ENCODE results near the gene ZNF787. TPM values are rescaled to one million over a fixed set of nuclear protein-coding genes. Genes with fewer than 3 reads are reported as not detected.

ZNF787 gene
- total and polyA plus RNA-seq, 2 of the 8 experiments (the other 6 are each of a cell fraction or from before 2014, with no cell fraction given), result 19.7 to 56.0 TPM

GRCh38 chr19:56117376-56117884, 3.7 kb downstream of the ZNF787 start (continued):
- no peak for TF ChIP-seq CHD7 (IDR thresholded peaks at IDR 0.05; ENCODE audit: insufficient replicate concordance, low read length)
- TF ChIP-seq MAX (IDR thresholded peaks at IDR 0.05), result no peak
- TF ChIP-seq JUND (IDR thresholded peaks at IDR 0.05; ENCODE audit: low read length), result no peak
- TF ChIP-seq ATF3 (IDR thresholded peaks at IDR 0.05; ENCODE audit: insufficient read depth, low read depth, low read length), result no peak
- no peak for TF ChIP-seq EP300 (IDR thresholded peaks at IDR 0.05; ENCODE audit: borderline replicate concordance in 1 of 2, low read depth in 2 of 2, low read length in 2 of 2)

Measured in H1 (cell line).